ENCODE data around the gene STAP2. TPM values are rescaled to one million over a fixed set of nuclear protein-coding genes. Genes with fewer than 3 reads are reported as not detected.

STAP2 gene
- total and polyA plus RNA-seq, 9 of the 15 experiments (the other 6 are each of a cell fraction or from before 2014, with no cell fraction given) = 1.2 to 9.8 (median 4.5) TPM

DNA sequence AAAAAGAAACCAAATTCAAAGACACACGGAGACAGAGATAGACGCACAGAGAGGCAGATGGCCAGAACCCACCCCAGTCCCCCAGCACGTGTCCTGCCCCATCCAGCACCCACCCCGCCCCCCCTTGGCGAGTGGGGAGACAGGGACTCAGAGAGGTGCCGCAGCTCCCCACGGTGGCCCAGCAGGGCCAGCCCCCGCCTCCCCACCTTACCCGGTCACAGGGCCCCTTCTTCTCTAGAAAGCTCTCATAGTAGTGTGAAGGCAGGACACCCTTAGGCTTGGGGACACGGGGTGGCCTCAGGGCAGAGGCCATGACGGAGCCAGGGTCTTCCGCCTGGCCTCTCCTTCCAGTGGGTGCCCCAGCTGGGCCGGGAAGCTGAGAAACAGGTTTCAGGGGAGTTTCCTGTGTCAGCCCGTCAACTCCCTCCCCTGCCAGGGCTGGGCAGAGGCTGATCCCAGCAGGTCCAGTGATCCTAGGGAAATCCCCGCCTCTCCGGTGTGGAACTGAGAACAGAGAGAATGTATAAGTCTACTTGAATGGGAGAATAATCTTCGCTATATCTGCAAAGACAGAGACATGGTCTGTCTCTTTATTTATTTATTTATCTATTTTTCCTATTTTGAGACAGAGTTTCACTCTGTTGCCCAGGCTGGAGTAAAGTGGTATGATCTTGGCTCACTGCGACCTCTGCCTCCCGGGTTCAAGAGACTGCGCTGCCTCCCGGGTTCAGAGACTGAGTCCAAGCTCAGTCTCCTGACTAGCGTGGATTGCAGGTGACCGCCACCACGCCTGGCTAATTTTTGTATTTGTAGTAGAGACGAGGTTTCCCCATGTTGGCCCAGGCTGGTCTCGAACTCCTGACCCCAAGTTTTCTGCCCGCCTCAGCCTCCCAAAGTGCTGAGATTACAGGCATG lies at the start of gene STAP2 (continued):
- TF ChIP-seq, protein P1, sequence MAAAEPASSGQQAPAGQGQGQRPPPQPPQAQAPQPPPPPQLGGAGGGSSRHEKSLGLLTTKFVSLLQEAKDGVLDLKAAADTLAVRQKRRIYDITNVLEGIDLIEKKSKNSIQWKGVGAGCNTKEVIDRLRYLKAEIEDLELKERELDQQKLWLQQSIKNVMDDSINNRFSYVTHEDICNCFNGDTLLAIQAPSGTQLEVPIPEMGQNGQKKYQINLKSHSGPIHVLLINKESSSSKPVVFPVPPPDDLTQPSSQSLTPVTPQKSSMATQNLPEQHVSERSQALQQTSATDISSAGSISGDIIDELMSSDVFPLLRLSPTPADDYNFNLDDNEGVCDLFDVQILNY (CRISPR knock-in tag; IDR thresholded peaks at IDR 0.05) = no peak
- TF ChIP-seq SP1 (CRISPR knock-in tag; IDR thresholded peaks at IDR 0.05) = no peak
- TF ChIP-seq, protein P2, sequence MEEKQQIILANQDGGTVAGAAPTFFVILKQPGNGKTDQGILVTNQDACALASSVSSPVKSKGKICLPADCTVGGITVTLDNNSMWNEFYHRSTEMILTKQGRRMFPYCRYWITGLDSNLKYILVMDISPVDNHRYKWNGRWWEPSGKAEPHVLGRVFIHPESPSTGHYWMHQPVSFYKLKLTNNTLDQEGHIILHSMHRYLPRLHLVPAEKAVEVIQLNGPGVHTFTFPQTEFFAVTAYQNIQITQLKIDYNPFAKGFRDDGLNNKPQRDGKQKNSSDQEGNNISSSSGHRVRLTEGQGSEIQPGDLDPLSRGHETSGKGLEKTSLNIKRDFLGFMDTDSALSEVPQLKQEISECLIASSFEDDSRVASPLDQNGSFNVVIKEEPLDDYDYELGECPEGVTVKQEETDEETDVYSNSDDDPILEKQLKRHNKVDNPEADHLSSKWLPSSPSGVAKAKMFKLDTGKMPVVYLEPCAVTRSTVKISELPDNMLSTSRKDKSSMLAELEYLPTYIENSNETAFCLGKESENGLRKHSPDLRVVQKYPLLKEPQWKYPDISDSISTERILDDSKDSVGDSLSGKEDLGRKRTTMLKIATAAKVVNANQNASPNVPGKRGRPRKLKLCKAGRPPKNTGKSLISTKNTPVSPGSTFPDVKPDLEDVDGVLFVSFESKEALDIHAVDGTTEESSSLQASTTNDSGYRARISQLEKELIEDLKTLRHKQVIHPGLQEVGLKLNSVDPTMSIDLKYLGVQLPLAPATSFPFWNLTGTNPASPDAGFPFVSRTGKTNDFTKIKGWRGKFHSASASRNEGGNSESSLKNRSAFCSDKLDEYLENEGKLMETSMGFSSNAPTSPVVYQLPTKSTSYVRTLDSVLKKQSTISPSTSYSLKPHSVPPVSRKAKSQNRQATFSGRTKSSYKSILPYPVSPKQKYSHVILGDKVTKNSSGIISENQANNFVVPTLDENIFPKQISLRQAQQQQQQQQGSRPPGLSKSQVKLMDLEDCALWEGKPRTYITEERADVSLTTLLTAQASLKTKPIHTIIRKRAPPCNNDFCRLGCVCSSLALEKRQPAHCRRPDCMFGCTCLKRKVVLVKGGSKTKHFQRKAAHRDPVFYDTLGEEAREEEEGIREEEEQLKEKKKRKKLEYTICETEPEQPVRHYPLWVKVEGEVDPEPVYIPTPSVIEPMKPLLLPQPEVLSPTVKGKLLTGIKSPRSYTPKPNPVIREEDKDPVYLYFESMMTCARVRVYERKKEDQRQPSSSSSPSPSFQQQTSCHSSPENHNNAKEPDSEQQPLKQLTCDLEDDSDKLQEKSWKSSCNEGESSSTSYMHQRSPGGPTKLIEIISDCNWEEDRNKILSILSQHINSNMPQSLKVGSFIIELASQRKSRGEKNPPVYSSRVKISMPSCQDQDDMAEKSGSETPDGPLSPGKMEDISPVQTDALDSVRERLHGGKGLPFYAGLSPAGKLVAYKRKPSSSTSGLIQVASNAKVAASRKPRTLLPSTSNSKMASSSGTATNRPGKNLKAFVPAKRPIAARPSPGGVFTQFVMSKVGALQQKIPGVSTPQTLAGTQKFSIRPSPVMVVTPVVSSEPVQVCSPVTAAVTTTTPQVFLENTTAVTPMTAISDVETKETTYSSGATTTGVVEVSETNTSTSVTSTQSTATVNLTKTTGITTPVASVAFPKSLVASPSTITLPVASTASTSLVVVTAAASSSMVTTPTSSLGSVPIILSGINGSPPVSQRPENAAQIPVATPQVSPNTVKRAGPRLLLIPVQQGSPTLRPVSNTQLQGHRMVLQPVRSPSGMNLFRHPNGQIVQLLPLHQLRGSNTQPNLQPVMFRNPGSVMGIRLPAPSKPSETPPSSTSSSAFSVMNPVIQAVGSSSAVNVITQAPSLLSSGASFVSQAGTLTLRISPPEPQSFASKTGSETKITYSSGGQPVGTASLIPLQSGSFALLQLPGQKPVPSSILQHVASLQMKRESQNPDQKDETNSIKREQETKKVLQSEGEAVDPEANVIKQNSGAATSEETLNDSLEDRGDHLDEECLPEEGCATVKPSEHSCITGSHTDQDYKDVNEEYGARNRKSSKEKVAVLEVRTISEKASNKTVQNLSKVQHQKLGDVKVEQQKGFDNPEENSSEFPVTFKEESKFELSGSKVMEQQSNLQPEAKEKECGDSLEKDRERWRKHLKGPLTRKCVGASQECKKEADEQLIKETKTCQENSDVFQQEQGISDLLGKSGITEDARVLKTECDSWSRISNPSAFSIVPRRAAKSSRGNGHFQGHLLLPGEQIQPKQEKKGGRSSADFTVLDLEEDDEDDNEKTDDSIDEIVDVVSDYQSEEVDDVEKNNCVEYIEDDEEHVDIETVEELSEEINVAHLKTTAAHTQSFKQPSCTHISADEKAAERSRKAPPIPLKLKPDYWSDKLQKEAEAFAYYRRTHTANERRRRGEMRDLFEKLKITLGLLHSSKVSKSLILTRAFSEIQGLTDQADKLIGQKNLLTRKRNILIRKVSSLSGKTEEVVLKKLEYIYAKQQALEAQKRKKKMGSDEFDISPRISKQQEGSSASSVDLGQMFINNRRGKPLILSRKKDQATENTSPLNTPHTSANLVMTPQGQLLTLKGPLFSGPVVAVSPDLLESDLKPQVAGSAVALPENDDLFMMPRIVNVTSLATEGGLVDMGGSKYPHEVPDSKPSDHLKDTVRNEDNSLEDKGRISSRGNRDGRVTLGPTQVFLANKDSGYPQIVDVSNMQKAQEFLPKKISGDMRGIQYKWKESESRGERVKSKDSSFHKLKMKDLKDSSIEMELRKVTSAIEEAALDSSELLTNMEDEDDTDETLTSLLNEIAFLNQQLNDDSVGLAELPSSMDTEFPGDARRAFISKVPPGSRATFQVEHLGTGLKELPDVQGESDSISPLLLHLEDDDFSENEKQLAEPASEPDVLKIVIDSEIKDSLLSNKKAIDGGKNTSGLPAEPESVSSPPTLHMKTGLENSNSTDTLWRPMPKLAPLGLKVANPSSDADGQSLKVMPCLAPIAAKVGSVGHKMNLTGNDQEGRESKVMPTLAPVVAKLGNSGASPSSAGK (IDR thresholded peaks at IDR 0.05) = 0 out of 2 replicates have a peak, but pooled peaks have one; percentile 7
- TF ChIP-seq ZBTB7A (IDR thresholded peaks at IDR 0.05; ENCODE audit: borderline replicate concordance, control insufficient read depth, low read depth, low read length) = peak; percentile 40; the same call in 1 of the 2 replicates
- no peak for TF ChIP-seq RCOR1 (IDR thresholded peaks at IDR 0.05; ENCODE audit: borderline replicate concordance in 1 of 2, low read depth in 2 of 2, low read length in 2 of 2)
- no peak for TF ChIP-seq ARNT (IDR thresholded peaks at IDR 0.05)
- TF ChIP-seq, protein P3, sequence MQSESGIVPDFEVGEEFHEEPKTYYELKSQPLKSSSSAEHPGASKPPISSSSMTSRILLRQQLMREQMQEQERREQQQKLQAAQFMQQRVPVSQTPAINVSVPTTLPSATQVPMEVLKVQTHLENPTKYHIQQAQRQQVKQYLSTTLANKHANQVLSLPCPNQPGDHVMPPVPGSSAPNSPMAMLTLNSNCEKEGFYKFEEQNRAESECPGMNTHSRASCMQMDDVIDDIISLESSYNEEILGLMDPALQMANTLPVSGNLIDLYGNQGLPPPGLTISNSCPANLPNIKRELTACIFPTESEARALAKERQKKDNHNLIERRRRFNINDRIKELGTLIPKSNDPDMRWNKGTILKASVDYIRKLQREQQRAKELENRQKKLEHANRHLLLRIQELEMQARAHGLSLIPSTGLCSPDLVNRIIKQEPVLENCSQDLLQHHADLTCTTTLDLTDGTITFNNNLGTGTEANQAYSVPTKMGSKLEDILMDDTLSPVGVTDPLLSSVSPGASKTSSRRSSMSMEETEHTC (IDR thresholded peaks at IDR 0.05) = no peak
- no peak for TF ChIP-seq CBFA2T2 (conservative IDR thresholded peaks at IDR 0.05)
- no peak for TF ChIP-seq ZBTB8A (IDR thresholded peaks at IDR 0.05; ENCODE audit: partially characterized antibody)
- TF ChIP-seq, protein P4, sequence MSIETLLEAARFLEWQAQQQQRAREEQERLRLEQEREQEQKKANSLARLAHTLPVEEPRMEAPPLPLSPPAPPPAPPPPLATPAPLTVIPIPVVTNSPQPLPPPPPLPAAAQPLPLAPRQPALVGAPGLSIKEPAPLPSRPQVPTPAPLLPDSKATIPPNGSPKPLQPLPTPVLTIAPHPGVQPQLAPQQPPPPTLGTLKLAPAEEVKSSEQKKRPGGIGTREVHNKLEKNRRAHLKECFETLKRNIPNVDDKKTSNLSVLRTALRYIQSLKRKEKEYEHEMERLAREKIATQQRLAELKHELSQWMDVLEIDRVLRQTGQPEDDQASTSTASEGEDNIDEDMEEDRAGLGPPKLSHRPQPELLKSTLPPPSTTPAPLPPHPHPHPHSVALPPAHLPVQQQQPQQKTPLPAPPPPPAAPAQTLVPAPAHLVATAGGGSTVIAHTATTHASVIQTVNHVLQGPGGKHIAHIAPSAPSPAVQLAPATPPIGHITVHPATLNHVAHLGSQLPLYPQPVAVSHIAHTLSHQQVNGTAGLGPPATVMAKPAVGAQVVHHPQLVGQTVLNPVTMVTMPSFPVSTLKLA (conservative IDR thresholded peaks at IDR 0.05) = 0 out of 4 replicates have a peak, but pooled peaks of 1 of the 2 experiments have one; percentile 19
